HG03439 (cell line): Measurements from ENCODE around the gene MTF2.
A peak's percentile ranks its signal among the peaks of the same experiment; 100 is the strongest.
"Not testable (repeated sequence)": the region's sequence is repeated elsewhere in the genome, so short reads cannot be mapped to it uniquely, and the experiment has no call there.

Source experiments
- ATAC-seq: cut with Tn5 transposase; IDR thresholded peaks from one replicate; pipeline ENCODE4 v1.9.1; 2021; ENCODE audit warnings: mild to moderate bottlenecking, moderate library complexity; ENCODE audit not compliant: unreplicated experiment

Gene MTF2

GRCh38 chr1:93078986-93079654 lies at the start of gene MTF2:
Gene MTF2, plus strand, starts transcription at chr1:93079283. Its CDS starts 244 bp downstream, at chr1:93079527.
- peak; percentile 83 for ATAC-seq

- ATAC-seq: no peak
Observed at GRCh38 chr1:93029317-93029716, 49.8 kb upstream of the MTF2 start.

GRCh38 chr1:93030191-93030590 lies 48.9 kb upstream of the MTF2 start:
- not testable (repeated sequence) for ATAC-seq

GRCh38 chr1:93031711-93032110 lies 47.4 kb upstream of the MTF2 start:
- no peak for ATAC-seq

GRCh38 chr1:93033029-93033428 lies 46.1 kb upstream of the MTF2 start:
- no peak for ATAC-seq

- ATAC-seq: peak; percentile 59
Observed at GRCh38 chr1:93033785-93034184, 45.3 kb upstream of the MTF2 start.

GRCh38 chr1:93034397-93034796 lies 44.7 kb upstream of the MTF2 start:
- no peak for ATAC-seq

GRCh38 chr1:93036672-93037071 lies 42.4 kb upstream of the MTF2 start:
- ATAC-seq: no peak

- ATAC-seq: peak; percentile 95
Observed at GRCh38 chr1:93042187-93043056, 36.7 kb upstream of the MTF2 start.

GRCh38 chr1:93043057-93043557 lies 36.0 kb upstream of the MTF2 start:
- ATAC-seq: no peak

GRCh38 chr1:93047618-93048017 lies 31.5 kb upstream of the MTF2 start:
- ATAC-seq: no peak

- no peak for ATAC-seq
Observed at GRCh38 chr1:93051961-93052360, 27.1 kb upstream of the MTF2 start.

- ATAC-seq: no peak
Observed at GRCh38 chr1:93056214-93056613, 22.9 kb upstream of the MTF2 start.

GRCh38 chr1:93056649-93057048 lies 22.4 kb upstream of the MTF2 start:
- ATAC-seq: no peak

GRCh38 chr1:93061895-93062792 lies 16.9 kb upstream of the MTF2 start:
- ATAC-seq: no peak

- ATAC-seq: no peak
Observed at GRCh38 chr1:93076268-93076667, 2.8 kb upstream of the MTF2 start.

GRCh38 chr1:93078203-93078602 lies 880 bp upstream of the MTF2 start:
- ATAC-seq: no peak

- ATAC-seq: no peak
Observed at GRCh38 chr1:93078638-93078985, 471 bp upstream of the MTF2 start.

GRCh38 chr1:93079685-93080141 lies 630 bp downstream of the MTF2 start:
- no peak for ATAC-seq

GRCh38 chr1:93080179-93080823 lies 1.2 kb downstream of the MTF2 start:
- peak; percentile 67 for ATAC-seq
